ENCODE data around the gene ALG1L2.
"Not testable (repeated sequence)": the region's sequence is repeated elsewhere in the genome, so short reads cannot be mapped to it uniquely, and the experiment has no call there.

ALG1L2 gene

DNA sequence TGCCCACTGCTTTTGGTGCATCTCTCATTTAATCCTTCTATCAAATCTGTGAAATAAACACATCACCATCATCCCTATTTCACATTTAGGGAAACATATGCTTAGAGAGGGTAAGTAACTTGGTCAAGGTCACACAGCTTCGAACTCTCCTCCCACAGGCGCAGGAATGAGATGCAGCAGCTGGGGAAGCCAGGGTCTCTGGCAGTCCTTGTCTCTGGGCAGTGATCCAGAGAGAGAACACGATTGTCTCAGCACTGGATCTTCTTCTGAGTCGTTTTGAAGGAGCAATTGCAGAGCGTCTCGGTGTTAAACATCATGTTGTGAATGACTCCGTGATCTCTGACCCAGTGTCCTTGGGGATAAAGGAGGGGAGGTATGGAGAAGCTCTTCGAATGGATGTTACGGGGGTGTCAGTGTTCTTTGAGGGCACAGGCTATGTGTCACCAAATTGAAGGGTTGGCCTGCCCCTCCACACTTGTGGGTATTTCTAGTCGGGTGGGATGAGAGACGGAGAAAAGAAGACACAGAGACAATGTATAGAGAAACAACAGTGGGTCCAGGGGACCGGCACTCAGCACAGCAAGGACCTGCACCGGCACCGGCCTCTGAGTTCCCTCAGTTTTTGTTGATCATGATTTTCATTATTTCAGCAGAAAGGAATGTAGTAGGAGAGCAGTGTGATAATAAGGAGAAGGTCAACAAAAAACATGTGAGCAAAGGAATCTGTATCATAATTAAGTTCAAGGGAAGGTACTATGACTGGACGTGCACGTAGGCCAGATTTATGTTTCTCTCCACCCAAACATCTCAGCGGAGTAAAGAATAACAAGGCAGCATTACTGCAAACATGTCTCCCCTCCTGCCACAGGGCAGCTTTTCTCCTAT lies 41.5 kb downstream of the ALG1L2 start:
- not testable (repeated sequence) for DNase-seq (ENCODE audit: low read depth)

DNA sequence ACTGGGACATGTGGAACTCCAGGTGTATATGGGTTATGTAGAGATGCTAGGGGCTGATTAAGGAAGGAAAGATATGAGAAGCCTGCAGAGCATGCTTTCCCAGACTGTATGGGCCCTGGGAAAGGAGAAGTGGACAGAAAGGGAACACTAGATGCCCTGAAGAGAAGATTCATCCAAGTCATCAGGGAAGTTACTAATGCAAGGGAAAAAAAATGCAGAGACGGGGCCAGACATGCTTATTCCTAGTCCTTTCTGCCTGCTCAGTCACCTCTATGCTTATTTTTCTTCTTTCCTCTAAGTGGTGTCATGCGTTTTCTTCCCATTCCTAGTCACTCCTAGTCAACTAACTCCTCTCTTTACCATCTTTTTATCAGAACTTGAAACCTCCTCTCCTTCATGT lies 43.8 kb downstream of the ALG1L2 start:
- DNase-seq (ENCODE audit: low read depth): not testable (repeated sequence)

DNA sequence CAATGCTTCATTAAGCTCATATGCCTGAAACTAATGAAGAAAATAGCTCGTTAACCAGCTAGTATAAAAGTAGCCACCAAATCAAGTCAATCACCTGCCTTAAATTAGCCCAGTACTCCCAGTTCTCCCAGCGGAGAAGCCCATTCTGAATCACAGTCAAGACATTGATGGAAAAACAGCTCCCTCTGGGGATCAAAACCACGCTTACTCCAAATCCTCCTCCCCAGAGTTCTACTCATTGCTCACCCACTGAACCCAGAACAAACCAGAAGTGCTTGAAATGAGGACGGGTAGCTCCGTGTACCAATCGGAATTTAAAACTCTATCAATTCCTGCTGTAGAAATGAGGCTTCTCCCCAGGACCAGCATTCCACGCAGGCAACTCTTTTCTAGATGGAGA lies 54.7 kb downstream of the ALG1L2 start:
- DNase-seq (ENCODE audit: low read depth): not testable (repeated sequence)

DNA sequence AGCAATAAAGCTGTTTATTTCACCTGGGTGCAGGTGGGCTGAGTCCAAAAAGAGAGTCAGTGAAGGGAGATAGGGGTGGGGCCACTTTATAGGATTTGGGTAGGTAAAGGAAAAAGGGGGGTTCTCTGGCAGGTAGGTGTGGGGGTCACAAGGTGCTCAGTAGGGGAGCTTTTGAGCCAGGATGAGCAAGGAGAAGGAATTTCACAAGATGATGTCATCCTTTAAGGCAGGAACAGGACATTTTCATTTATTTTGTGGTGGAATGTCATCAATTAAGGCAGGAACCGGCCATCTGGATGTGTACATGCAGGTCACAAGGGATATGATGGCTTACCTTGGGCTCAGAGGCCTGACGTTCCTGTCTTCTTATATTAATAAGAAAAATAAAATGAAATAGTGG lies 56.1 kb downstream of the ALG1L2 start:
- DNase-seq (ENCODE audit: low read depth): not testable (repeated sequence)

DNA sequence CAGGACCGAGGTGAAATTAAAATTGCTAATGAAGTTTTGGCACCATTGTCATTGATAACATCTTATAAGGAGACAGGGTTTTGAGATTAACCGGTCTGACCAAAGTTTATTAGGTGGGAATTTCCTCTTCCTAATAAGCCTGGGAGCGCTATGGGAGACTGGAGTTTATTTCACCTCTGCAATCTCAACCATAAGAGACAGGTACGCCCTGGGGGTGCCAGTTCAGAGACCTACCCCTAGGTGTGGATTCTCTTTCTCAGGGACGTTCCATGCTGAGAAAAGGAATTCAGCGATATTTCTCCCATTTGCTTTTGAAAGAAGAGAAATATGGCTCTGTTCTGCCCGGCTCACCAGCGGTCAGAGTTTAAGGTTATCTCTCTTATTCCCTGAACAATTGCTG lies 57.4 kb downstream of the ALG1L2 start:
- DNase-seq (ENCODE audit: low read depth): not testable (repeated sequence)

DNA sequence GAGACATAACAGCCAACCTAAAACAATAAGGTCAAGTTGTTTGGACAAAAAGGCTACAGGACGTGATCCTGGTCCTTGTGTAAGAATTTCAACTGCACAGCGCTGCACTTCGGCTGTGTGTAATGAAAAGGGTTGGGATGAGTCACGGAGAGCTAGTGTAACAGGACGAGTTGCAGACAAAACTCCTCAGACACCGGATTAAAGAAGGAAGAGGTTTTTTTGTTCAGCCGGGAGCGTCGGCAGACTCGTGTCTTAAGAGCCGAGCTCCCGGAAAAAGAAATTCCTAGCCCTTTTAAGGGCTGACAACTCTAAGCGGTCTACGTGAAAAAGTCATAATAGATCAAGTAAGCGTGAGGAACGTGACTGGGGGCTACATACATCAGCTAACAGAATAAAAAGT lies 59.1 kb downstream of the ALG1L2 start:
- DNase-seq (ENCODE audit: low read depth): not testable (repeated sequence)

GRCh38 chr3:130143648-130144327 lies 62.2 kb downstream of the ALG1L2 start:
- not testable (repeated sequence) for DNase-seq (ENCODE audit: low read depth)

GRCh38 chr3:130144328-130144650 lies 62.7 kb downstream of the ALG1L2 start:
- DNase-seq (ENCODE audit: low read depth): not testable (repeated sequence)

DNA sequence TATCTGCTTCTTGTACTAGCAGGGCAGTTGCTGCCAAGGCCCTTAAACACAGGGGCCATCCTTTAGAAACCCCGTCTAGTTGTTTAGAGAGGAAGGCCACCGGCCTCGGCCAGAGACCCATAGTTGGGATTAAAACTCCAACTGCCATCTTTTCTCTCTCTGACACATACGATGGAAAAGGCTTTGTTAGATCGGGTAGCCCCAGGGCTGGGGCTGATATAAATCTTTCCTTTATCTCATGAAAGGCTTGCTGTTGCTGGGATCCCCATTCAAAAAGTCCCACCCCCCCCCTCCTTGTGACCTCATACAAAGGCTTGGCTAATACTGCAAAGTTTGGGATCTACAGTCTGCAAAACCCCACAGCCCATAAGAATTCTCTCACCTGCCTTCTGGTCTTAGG lies 63.8 kb downstream of the ALG1L2 start:
- DNase-seq (ENCODE audit: low read depth): not testable (repeated sequence)

DNA sequence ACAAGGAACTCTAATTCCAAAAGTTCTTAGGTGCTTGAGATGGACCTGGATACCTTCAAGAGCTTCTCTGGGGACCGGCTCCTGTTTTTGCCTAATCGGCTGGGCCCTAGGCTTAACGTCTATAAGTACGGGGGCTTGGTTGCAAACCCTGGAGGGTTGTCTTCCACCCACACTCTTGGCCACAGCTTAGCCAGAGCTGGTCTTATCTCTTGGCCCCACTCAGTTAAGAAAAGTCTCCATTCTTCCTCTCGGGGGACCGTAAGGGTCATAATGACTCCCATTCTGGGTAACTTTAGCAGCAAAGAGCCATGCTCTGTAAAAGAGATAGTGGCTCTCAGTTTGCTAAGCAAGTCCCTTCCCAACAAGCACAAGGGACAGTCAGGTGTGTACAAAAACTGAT lies 64.8 kb downstream of the ALG1L2 start:
- not testable (repeated sequence) for DNase-seq (ENCODE audit: low read depth)
